Kasumi-1 (cell line): Measurements from ENCODE around the gene ACTN2.

Experiments
- DNase-seq, 2 experiments: peaks; one replicate each; lab custom pipeline; 2025; lab: John Stamatoyannopoulos, UW

ACTN2 gene

GRCh38 chr1:236742421-236743160 lies 56.3 kb downstream of the ACTN2 start:
- no peak for DNase-seq

- DNase-seq, result no peak
Observed at GRCh38 chr1:236744533-236744932, 58.2 kb downstream of the ACTN2 start.

GRCh38 chr1:236746785-236747184 lies 60.5 kb downstream of the ACTN2 start:
- DNase-seq, result no peak

GRCh38 chr1:236747311-236747985 lies 61.1 kb downstream of the ACTN2 start:
- DNase-seq, result no peak

- DNase-seq, result no peak
Observed at GRCh38 chr1:236748268-236748870, 62.1 kb downstream of the ACTN2 start.

- DNase-seq, result no peak
Observed at GRCh38 chr1:236750928-236751327, 64.6 kb downstream of the ACTN2 start.

GRCh38 chr1:236751385-236751784 lies 65.1 kb downstream of the ACTN2 start:
- DNase-seq, result no peak

GRCh38 chr1:236751935-236752334 lies 65.6 kb downstream of the ACTN2 start:
- no peak for DNase-seq

GRCh38 chr1:236753516-236753915 lies 67.2 kb downstream of the ACTN2 start:
- peak; percentile 74 to 76 for DNase-seq

- DNase-seq, result no peak
Observed at GRCh38 chr1:236753964-236754363, 67.7 kb downstream of the ACTN2 start.

GRCh38 chr1:236754525-236755210 lies 68.4 kb downstream of the ACTN2 start:
- DNase-seq, result no peak

- DNase-seq, result no peak
Observed at GRCh38 chr1:236757640-236758039, 71.3 kb downstream of the ACTN2 start.

- peak; percentile 59 to 77 for DNase-seq
Observed at GRCh38 chr1:236759252-236759859, 73.1 kb downstream of the ACTN2 start.

GRCh38 chr1:236760480-236760879 lies 74.2 kb downstream of the ACTN2 start:
- no peak for DNase-seq

- DNase-seq, result no peak
Observed at GRCh38 chr1:236760986-236761385, 74.7 kb downstream of the ACTN2 start.

GRCh38 chr1:236761397-236762132 lies 75.3 kb downstream of the ACTN2 start:
- DNase-seq, result no peak

GRCh38 chr1:236762410-236762809 lies 76.1 kb downstream of the ACTN2 start:
- DNase-seq, result no peak

GRCh38 chr1:236765831-236766230 lies 79.5 kb downstream of the ACTN2 start:
- no peak for DNase-seq

GRCh38 chr1:236766506-236766905 lies 80.2 kb downstream of the ACTN2 start:
- DNase-seq, result no peak

- DNase-seq, result no peak
Observed at GRCh38 chr1:236767276-236767675, 81.0 kb downstream of the ACTN2 start.

- DNase-seq, result no peak
Observed at GRCh38 chr1:236768601-236769000, 82.3 kb downstream of the ACTN2 start.
